HepG2 (cell line): ENCODE measurements around the gene PHF23. TPM values are rescaled to one million over a fixed set of nuclear protein-coding genes. Genes with fewer than 3 reads are reported as not detected.

Experiments
- AGO1 ChIP-seq: fragments of 200-400 bp; formaldehyde crosslinking; IDR thresholded peaks from 2 replicates; pipeline ENCODE4 v1.6.1; 2017; ENCODE audit warnings: mild to moderate bottlenecking, low read depth, low read length, moderate library complexity; ENCODE audit not compliant: poor library complexity, severe bottlenecking
- ARID3A ChIP-seq: IDR thresholded peaks from 2 replicates; pipeline ENCODE4 v1.6.1; 2012; ENCODE audit warnings: low read depth, low read length, improper control_type of control experiment
- ASH2L ChIP-seq: fragments of 300-600, 200-600 bp; sonication (generic); IDR thresholded peaks from 2 replicates; pipeline ENCODE4 v1.7.0; 2017; ENCODE audit warnings: low read depth, mild to moderate bottlenecking, moderate library complexity, mixed read lengths, low read length; ENCODE audit not compliant: insufficient read length
- ATF7 ChIP-seq, 2 experiments: fragments of 450-650 bp in 1 of 2; sonication (generic) in 1 of 2; formaldehyde crosslinking in 1 of 2; IDR thresholded peaks; 2 replicates each; pipeline versions ENCODE4 v1.4.0 to v1.6.1; 2016 to 2020; ENCODE audit warnings: antibody characterized with exemption in 1 of 2, mild to moderate bottlenecking in 1 of 2, missing genetic modification reagents in 1 of 2
- CREM ChIP-seq, 2 experiments: sonication (generic) in 1 of 2; formaldehyde crosslinking in 1 of 2; IDR thresholded peaks; 2 replicates each; pipeline versions ENCODE4 v1.4.0 to v1.6.1; 2016 to 2020; ENCODE audit warnings: antibody characterized with exemption in 1 of 2, mild to moderate bottlenecking in 1 of 2, missing genetic modification reagents in 1 of 2
- FOXC1 ChIP-seq: sonication (generic); formaldehyde crosslinking; IDR thresholded peaks from 2 replicates; pipeline ENCODE4 v1.8.0; 2022; ENCODE audit warnings: mild to moderate bottlenecking, missing genetic modification reagents, borderline replicate concordance
- GLI4 ChIP-seq: sonication (generic); formaldehyde crosslinking; IDR thresholded peaks from 2 replicates; pipeline ENCODE4 v1.5.1; 2020; ENCODE audit warnings: missing genetic modification reagents, mild to moderate bottlenecking, moderate library complexity, borderline replicate concordance
- GTF3A ChIP-seq: sonication (generic); formaldehyde crosslinking; conservative IDR thresholded peaks from 2 replicates; pipeline ENCODE4 v1.4.0; 2020; ENCODE audit warnings: mild to moderate bottlenecking, missing genetic modification reagents
- HHEX ChIP-seq: IDR thresholded peaks from 2 replicates; pipeline ENCODE4 v1.6.1; 2016; ENCODE audit warnings: control low read depth
- IKZF4 ChIP-seq: sonication (generic); formaldehyde crosslinking; IDR thresholded peaks from 2 replicates; pipeline ENCODE4 v1.5.1; 2020; ENCODE audit warnings: borderline replicate concordance, mild to moderate bottlenecking, low read depth, missing genetic modification reagents; ENCODE audit errors: not compliant biosample characterization
- IRF9 ChIP-seq: sonication (generic); formaldehyde crosslinking; IDR thresholded peaks from 2 replicates; pipeline ENCODE4 v1.8.0; 2022; ENCODE audit warnings: missing genetic modification reagents, mild to moderate bottlenecking, borderline replicate concordance
- KMT2B ChIP-seq: IDR thresholded peaks from 2 replicates; pipeline ENCODE4 v1.6.1; 2016; ENCODE audit warnings: missing genetic modification reagents, missing compliant biosample characterization
- MAFF ChIP-seq: IDR thresholded peaks from 2 replicates; pipeline ENCODE4 v1.6.1; 2011; ENCODE audit warnings: low read depth, low read length, improper control_type of control experiment
- MXD1 ChIP-seq: sonication (generic); formaldehyde crosslinking; IDR thresholded peaks from 2 replicates; pipeline ENCODE4 v1.4.0; 2020; ENCODE audit warnings: mild to moderate bottlenecking, missing genetic modification reagents
- MYNN ChIP-seq: sonication (generic); formaldehyde crosslinking; IDR thresholded peaks from 2 replicates; pipeline ENCODE4 v1.4.0; 2020; ENCODE audit warnings: mild to moderate bottlenecking, low read depth, missing genetic modification reagents
- NAIF1 ChIP-seq: sonication (generic); formaldehyde crosslinking; IDR thresholded peaks from 2 replicates; pipeline ENCODE4 v1.5.0; 2020; ENCODE audit warnings: mild to moderate bottlenecking, missing genetic modification reagents, borderline replicate concordance
- NFRKB ChIP-seq: fragments of 450-650 bp; IDR thresholded peaks from 2 replicates; pipeline ENCODE4 v1.6.1; 2017
- TEAD2 ChIP-seq: sonication (generic); formaldehyde crosslinking; IDR thresholded peaks from 2 replicates; pipeline ENCODE4 v1.9.0; 2021; ENCODE audit warnings: missing genetic modification reagents
- TOPORS ChIP-seq: sonication (generic); formaldehyde crosslinking; IDR thresholded peaks from 2 replicates; pipeline ENCODE4 v1.8.0; 2023; ENCODE audit warnings: mild to moderate bottlenecking, missing genetic modification reagents
- TP53 ChIP-seq: sonication (generic); formaldehyde crosslinking; conservative IDR thresholded peaks from 2 replicates; pipeline ENCODE4 v1.4.0; 2020; ENCODE audit warnings: missing genetic modification reagents
- USF2 ChIP-seq, 2 experiments: sonication (generic) in 1 of 2; formaldehyde crosslinking in 1 of 2; IDR thresholded peaks; 2 replicates each; pipeline versions ENCODE4 v1.5.1 to v1.6.1; 2011 to 2020; ENCODE audit warnings: borderline replicate concordance in 1 of 2, low read depth in 1 of 2, low read length in 1 of 2, mild to moderate bottlenecking in 1 of 2, missing genetic modification reagents in 1 of 2, moderate library complexity in 1 of 2
- ZC3H13 ChIP-seq: sonication (generic); formaldehyde crosslinking; IDR thresholded peaks from 2 replicates; pipeline ENCODE4 v1.8.1; 2023; ENCODE audit warnings: mild to moderate bottlenecking, missing genetic modification reagents, moderate library complexity
- ZKSCAN1 ChIP-seq: fragments of 150-350 bp; IDR thresholded peaks from 2 replicates; pipeline ENCODE4 v1.6.1; 2014; ENCODE audit warnings: low read length
- ZNF136 ChIP-seq: sonication (generic); formaldehyde crosslinking; IDR thresholded peaks from 2 replicates; pipeline ENCODE4 v1.8.1; 2022; ENCODE audit warnings: low read depth, mild to moderate bottlenecking, moderate library complexity, missing genetic modification reagents
- ZNF451 ChIP-seq: sonication (generic); formaldehyde crosslinking; IDR thresholded peaks from 2 replicates; pipeline ENCODE4 v1.5.0; 2020; ENCODE audit warnings: mild to moderate bottlenecking, missing genetic modification reagents
- ZNF552 ChIP-seq: sonication (generic); formaldehyde crosslinking; IDR thresholded peaks from 2 replicates; pipeline ENCODE4 v1.9.0; 2022; ENCODE audit warnings: missing genetic modification reagents, mild to moderate bottlenecking, borderline replicate concordance
- polyA plus RNA-seq, 8 experiments: library from polyadenylated mRNA; depleted of rRNA in 3 of 8; stranded (reverse) in 7 of 8; unstranded in 1 of 8; fragments of >200 nt; fragmentation: Illumina TruSeq in 4 of 8; extraction: Trizol in 4 of 8; gene quantifications; 2 replicates each; pipeline versions ENCODE4 v1.2.1 to v1.2.3, GENCODE V29; 2011 to 2016; ENCODE audit warnings: low read depth in 4 of 8, missing spikeins in 1 of 8, mixed read lengths in 1 of 8; ENCODE audit not compliant: insufficient read depth in 1 of 8
- total RNA-seq, 5 experiments: library from RNA; depleted of rRNA; stranded (reverse); fragments of >200 nt; fragmentation: Illumina TruSeq; extraction: Trizol; gene quantifications; 2 replicates each; pipeline ENCODE4 v1.2.3, GENCODE V29; 2016; ENCODE audit warnings: low read depth in 1 of 5

PHF23 gene
- total and polyA plus RNA-seq, 2 of the 13 experiments (the other 11 are each of a cell fraction or from before 2014, with no cell fraction given): 27.6 to 33.2 TPM

- no peak for TF ChIP-seq USF2 (IDR thresholded peaks at IDR 0.05; ENCODE audit: low read depth, low read length)
- TF ChIP-seq USF2 (CRISPR knock-in tag; IDR thresholded peaks at IDR 0.05; ENCODE audit: borderline replicate concordance): no peak
- TF ChIP-seq ZNF552 (CRISPR knock-in tag): no peak
- TF ChIP-seq FOXC1 (CRISPR knock-in tag): no peak
- no peak for TF ChIP-seq ZNF136 (CRISPR knock-in tag)
- TF ChIP-seq IRF9: no peak
- TF ChIP-seq NFRKB: peak; percentile 79
- TF ChIP-seq TEAD2 (CRISPR knock-in tag): no peak
- TF ChIP-seq GLI4 (CRISPR knock-in tag): no peak
- TF ChIP-seq MAFF: no peak
- TF ChIP-seq ZC3H13: no peak
- no peak for TF ChIP-seq GTF3A (CRISPR knock-in tag)
- no peak for TF ChIP-seq ZKSCAN1
- TF ChIP-seq MXD1 (CRISPR knock-in tag): no peak
- no peak for TF ChIP-seq IKZF4
- no peak for TF ChIP-seq MYNN (CRISPR knock-in tag)
- no peak for TF ChIP-seq NAIF1 (CRISPR knock-in tag)
- no peak for TF ChIP-seq KMT2B (CRISPR knock-in tag)
- TF ChIP-seq ASH2L: peak; percentile 23
- TF ChIP-seq TP53: no peak
- no peak for TF ChIP-seq ARID3A
- TF ChIP-seq CREM (IDR thresholded peaks at IDR 0.05): no peak
- no peak for TF ChIP-seq CREM (CRISPR knock-in tag; IDR thresholded peaks at IDR 0.05)
- TF ChIP-seq AGO1: no peak
- no peak for TF ChIP-seq TOPORS (CRISPR knock-in tag)
- no peak for TF ChIP-seq HHEX (CRISPR knock-in tag)
- no peak for TF ChIP-seq ATF7 (IDR thresholded peaks at IDR 0.05)
- TF ChIP-seq ATF7 (CRISPR knock-in tag; IDR thresholded peaks at IDR 0.05): no peak
- peak; percentile 37; the same call in 1 of the 2 replicates for TF ChIP-seq ZNF451 (CRISPR knock-in tag)
These were observed 12.5 kb upstream of the PHF23 start, which contains the start of gene CTDNEP1 (continued) for GRCh38 chr17:7251661-7252175.
